Cardiac fibroblast (primary cell): ENCODE results near the gene PDE6G.

Experiments
- DNase-seq, 2 donors: peaks; one replicate each; pipeline versions ENCODE4 v3.0.0 to v3.0.0-alpha.2; 2010; ENCODE audit warnings: low read depth in 2 of 2
- H3K4me3 ChIP-seq, 2 donors: replicated peaks in 1 of 2; 1 replicate in 1 of 2; 2 replicates in 1 of 2; pipeline ENCODE4 v1.5.1; 2011; ENCODE audit warnings: low read depth in 2 of 2, low read length in 2 of 2, mild to moderate bottlenecking in 2 of 2, moderate library complexity in 1 of 2
- TF ChIP-seq, protein P1 (sequence below): IDR thresholded peaks from one replicate; pipeline ENCODE4 v1.5.1; 2011; ENCODE audit warnings: low read depth, mild to moderate bottlenecking, low read length, inconsistent platforms

The PDE6G gene

DNA sequence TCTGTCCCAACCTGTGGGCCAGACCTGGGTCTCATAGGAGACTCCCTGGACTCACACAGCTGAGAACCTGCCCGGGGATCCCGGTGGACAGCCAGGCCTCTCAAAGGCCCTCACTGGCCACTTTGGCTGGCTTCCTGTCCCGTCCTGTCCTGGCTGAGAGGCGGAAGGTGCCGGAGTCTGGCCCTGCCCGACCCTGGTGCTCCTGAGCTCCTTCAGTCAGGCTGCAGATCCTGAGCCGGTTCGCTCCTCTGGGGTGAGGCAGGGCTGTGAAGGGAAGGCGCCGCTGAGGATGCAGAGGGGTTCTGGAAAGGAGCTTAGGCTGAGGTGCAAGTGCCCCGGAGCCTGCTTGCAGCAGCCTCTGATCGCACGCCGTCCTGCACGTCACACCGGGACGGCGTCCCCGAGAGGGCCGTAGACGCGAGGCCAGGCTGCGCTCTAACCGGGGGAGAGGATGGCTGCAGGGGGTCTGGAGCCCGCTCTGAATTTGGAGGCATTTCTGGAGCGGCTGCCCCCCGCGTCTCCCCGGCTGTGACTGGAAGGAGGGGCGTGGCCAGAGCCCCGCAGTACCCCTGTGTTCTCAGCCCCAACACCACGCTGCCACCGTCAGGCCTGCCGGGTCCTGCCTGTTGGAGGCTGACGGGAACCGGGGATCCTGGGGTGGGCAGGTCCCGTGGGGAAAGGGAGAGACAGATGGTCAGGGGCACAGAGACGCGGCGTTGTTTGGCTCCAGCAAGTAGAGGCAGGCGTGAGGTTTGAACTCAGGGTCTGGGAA lies 31.6 kb upstream of the PDE6G start:
- no peak overlapping the region for H3K4me3 ChIP-seq
- no peak for DNase-seq
- TF ChIP-seq, protein P1, sequence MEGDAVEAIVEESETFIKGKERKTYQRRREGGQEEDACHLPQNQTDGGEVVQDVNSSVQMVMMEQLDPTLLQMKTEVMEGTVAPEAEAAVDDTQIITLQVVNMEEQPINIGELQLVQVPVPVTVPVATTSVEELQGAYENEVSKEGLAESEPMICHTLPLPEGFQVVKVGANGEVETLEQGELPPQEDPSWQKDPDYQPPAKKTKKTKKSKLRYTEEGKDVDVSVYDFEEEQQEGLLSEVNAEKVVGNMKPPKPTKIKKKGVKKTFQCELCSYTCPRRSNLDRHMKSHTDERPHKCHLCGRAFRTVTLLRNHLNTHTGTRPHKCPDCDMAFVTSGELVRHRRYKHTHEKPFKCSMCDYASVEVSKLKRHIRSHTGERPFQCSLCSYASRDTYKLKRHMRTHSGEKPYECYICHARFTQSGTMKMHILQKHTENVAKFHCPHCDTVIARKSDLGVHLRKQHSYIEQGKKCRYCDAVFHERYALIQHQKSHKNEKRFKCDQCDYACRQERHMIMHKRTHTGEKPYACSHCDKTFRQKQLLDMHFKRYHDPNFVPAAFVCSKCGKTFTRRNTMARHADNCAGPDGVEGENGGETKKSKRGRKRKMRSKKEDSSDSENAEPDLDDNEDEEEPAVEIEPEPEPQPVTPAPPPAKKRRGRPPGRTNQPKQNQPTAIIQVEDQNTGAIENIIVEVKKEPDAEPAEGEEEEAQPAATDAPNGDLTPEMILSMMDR: no peak

DNA sequence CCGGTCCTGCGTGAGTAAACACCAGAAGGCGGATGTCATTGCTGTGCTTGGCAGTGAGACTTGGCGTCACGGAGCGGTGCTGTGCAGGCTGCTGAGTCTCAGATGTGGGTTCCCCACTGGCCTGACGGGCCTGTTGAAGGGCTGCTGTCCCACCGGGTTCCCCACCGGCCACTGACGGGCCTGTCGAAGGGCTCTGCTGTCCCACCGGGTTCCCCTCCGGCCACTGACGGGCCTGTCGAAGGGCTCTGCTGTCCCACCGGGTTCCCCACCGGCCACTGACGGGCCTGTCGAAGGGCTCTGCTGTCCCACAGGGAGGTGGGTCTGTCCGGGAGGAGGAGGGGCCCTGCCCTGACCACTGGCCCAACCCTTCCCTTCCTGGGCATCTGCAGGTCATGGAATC lies 30.3 kb upstream of the PDE6G start:
- no peak for DNase-seq
- TF ChIP-seq, protein P1: no peak
- H3K4me3 ChIP-seq: no peak overlapping the region

DNA sequence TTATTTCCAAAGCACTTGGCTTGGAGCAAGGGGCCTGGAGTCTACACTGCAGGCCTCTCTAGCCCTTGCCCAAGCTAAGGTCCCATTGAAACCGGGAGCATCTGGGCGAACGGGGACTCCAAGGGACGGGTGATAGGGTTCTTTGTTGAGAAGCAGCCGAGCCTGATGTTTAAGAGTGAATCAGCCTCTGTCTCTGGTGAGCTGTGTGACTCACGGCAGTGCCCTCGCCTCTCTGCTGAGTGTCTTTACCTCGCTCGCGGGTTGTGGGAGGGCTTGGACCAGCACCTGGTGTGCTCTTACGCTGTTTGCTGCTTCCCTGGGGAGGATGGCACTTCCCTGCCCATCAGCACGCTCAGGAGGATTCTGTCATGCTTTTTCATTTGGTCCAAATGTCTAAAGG lies 28.8 kb upstream of the PDE6G start:
- H3K4me3 ChIP-seq: peak overlapping the region; percentile 62 to 98
- TF ChIP-seq, protein P1: no peak
- DNase-seq: peak; percentile 23 to 82

DNA sequence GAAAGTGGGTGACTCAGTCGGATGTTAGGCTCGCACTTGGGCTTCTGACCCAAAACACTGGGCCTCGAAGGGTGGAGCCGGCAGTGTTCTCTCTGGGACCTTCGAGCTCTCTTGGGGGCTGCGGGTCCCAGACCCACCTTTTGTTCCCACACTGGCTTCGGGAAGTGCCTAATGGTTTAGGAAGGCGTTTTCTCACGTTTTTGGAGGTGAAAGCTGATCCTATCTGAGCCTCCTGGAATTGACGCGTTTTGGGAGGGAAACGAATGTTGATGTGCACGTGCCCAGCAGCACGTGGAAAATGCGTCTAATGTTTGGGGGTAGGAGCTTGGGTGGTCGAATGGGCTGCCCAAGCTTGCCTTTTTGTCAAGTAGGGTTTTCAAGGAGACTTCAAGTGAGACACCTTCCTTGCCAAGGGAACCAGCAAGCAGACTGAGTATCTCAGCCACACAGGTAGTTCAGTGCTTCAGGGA lies 28.1 kb upstream of the PDE6G start:
- TF ChIP-seq, protein P1: no peak
- H3K4me3 ChIP-seq: peak overlapping the region; percentile 62 to 98
- peak in 1 of 2 donors; percentile 90 for DNase-seq

DNA sequence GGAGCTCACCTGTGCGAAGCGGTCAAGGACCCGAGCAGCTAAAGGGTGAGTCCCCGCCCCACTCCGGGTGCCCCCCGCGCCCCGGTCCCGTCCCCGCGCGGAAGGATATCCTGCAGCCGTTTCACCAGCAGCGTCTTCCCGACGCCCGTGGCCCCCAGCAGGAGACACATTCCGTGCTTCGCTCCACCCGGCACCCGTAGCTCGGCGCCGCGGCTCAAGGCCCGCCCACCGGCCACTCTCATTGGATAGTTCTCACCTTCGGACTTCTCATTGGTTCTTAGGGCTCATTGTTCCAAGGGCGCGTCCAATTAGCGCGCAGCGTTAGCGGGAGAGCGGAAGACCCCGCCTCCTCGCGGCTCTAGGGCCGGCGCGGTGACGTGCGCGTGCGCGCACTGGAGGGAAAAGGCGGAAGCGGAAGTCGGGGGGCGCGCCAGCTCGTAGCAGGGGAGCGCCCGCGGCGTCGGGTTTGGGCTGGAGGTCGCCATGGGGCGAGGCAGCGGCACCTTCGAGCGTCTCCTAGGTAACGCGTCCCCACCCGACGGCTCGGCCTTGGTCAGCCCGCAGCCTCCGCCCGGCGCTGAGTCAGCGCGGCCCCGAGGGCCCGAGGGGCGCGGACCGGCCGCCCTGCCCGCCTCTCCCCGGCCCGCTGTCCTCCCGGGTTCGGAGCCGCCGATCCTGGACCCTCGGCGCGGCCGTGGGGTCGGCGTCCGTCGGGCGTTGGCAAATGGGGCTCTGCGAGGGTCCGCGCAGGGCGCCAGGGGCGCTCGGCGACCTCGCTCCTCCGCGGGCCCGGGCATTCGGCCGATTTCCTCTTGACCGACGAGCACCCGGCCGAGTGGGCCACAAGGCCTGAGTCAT lies 27.5 kb upstream of the PDE6G start, which contains the start of the genes ARL16 and HGS:
TSS of gene ARL16 (minus strand) at position 214 of the 858 bp plus-strand sequence. CDS start at position 170, 44 bp downstream.
TSS of gene HGS (plus strand) at position 428 of the 858 bp plus-strand sequence. CDS start at position 484, 56 bp downstream.
- TF ChIP-seq, protein P1: no peak
- peak; percentile 99 to 100 for DNase-seq
- H3K4me3 ChIP-seq: peak within 1 kb of the TSS; percentile 92 to 98

DNA sequence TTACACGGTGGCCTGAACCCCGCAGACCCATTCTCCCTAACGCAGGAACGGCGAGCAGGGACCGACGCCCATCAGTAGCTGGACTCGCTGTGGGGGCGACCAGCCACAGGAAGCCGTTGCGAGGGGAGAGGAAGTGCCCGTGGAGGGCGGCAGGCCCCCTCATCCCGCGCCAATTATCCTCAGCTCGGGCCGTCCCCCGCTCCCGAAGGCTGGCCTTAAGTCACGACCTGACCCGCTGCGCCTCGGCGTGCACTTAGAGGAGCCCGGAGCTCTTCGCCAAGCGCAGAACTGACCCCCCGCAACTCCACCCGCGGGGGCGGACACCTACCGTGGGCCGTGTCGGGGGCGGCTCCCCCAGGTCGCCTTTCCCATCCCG lies 26.9 kb upstream of the PDE6G start:
- TF ChIP-seq, protein P1: no peak
- DNase-seq: no peak
- H3K4me3 ChIP-seq: peak overlapping the region; percentile 92 to 98
